H1 (cell line): Measurements from ENCODE around the gene MAP2K2. TPM values are rescaled to one million over a fixed set of nuclear protein-coding genes. Genes with fewer than 3 reads are reported as not detected.

Source experiments
- CTCF ChIA-PET: fragments of 300-600 bp; sonication (Branson Sonifier 250); formaldehyde crosslinking; loops from one replicate; lab custom pipeline; 2021; ENCODE audit not compliant: partially characterized antibody; lab: Charles Lee
- POLR2A ChIA-PET: fragments of 300-600 bp; sonication (Branson Sonifier 250); formaldehyde crosslinking; loops from one replicate; lab custom pipeline; 2021; ENCODE audit warnings: inconsistent platforms; ENCODE audit not compliant: partially characterized antibody; lab: Charles Lee
- DNase-seq, 2 experiments: peaks; one replicate each; pipeline versions ENCODE4 v3.0.0 to v3.0.0-alpha.2; 2010 to 2022; ENCODE audit warnings: low spot score in 2 of 2, low read depth in 1 of 2, mixed read lengths in 1 of 2
- FAIRE-seq: peaks from 2 replicates; lab custom pipeline; 2011; peaks lifted over from hg19 to GRCh38; lab: Jason Lieb, UNC
- H2AFZ ChIP-seq: 2 replicates; pipeline ENCODE4 v1.8.1; 2012; ENCODE audit warnings: low read length, inconsistent platforms
- H2AK5ac ChIP-seq: 2 replicates; pipeline ENCODE4 v1.6.1; 2013; ENCODE audit warnings: low read depth, low read length
- H2BK120ac ChIP-seq: replicated peaks from 2 replicates; pipeline ENCODE3; 2013; ENCODE audit warnings: low read depth, low read length, inconsistent platforms
- H2BK12ac ChIP-seq: 2 replicates; pipeline ENCODE4 v1.6.1; 2013; ENCODE audit warnings: low read depth, low read length
- H2BK15ac ChIP-seq: 2 replicates; pipeline ENCODE4 v1.6.1; 2013; ENCODE audit warnings: low read length
- H2BK20ac ChIP-seq: 2 replicates; pipeline ENCODE4 v1.6.1; 2013; ENCODE audit warnings: low read length
- H2BK5ac ChIP-seq: 2 replicates; pipeline ENCODE4 v1.6.1; 2013; ENCODE audit warnings: low read depth, low read length
- H3K14ac ChIP-seq: 2 replicates; pipeline ENCODE4 v1.6.1; 2013; ENCODE audit warnings: inconsistent platforms; ENCODE audit not compliant: insufficient read length
- H3K18ac ChIP-seq: 2 replicates; pipeline ENCODE4 v1.6.1; 2013; ENCODE audit warnings: low read length; ENCODE audit errors: extremely low read depth
- H3K23ac ChIP-seq: 2 replicates; pipeline ENCODE4 v1.6.1; 2013; ENCODE audit warnings: inconsistent platforms; ENCODE audit not compliant: insufficient read length
- H3K23me2 ChIP-seq: 2 replicates; pipeline ENCODE4 v1.6.1; 2013; ENCODE audit warnings: low read depth, low read length
- H3K27ac ChIP-seq: 2 replicates; pipeline ENCODE4 v1.6.1; 2011; ENCODE audit warnings: low read depth, low read length, inconsistent platforms
- H3K27me3 ChIP-seq, 4 experiments: replicated peaks in 1 of 4; 1 replicate in 1 of 4; 2 replicates in 3 of 4; pipeline versions ENCODE4 v1.6.1 to v1.8.1; 2011 to 2013; ENCODE audit warnings: low read length in 3 of 4, mild to moderate bottlenecking in 3 of 4, inconsistent platforms in 2 of 4, mixed read lengths in 2 of 4, moderate library complexity in 1 of 4; ENCODE audit not compliant: control insufficient read depth in 3 of 4, insufficient read depth in 3 of 4; ENCODE audit errors: extremely low read depth in 1 of 4
- H3K36me3 ChIP-seq, 4 experiments: 2 replicates each; pipeline versions ENCODE4 v1.6.1 to v1.8.1; 2011 to 2013; ENCODE audit warnings: mild to moderate bottlenecking in 4 of 4, low read length in 3 of 4, moderate library complexity in 2 of 4, control low read depth in 1 of 4, inconsistent platforms in 1 of 4; ENCODE audit not compliant: insufficient read depth in 4 of 4, control insufficient read depth in 2 of 4
- H3K4ac ChIP-seq: replicated peaks from 2 replicates; pipeline ENCODE3; 2013; ENCODE audit warnings: low read length, low read depth, mixed read lengths, inconsistent platforms; ENCODE audit not compliant: insufficient read length
- H3K4me1 ChIP-seq, 4 experiments: replicated peaks in 1 of 4; 1 replicate in 1 of 4; 2 replicates in 3 of 4; pipeline versions ENCODE4 v1.6.1 to v1.8.1; 2011 to 2013; ENCODE audit warnings: low read length in 3 of 4, inconsistent platforms in 2 of 4, mixed read lengths in 1 of 4; ENCODE audit not compliant: insufficient read depth in 4 of 4, control insufficient read depth in 3 of 4
- H3K4me2 ChIP-seq, 2 experiments: 2 replicates each; pipeline versions ENCODE4 v1.6.1 to v1.8.1; 2011 to 2013; ENCODE audit warnings: low read depth in 2 of 2, low read length in 2 of 2, control low read depth in 1 of 2, inconsistent platforms in 1 of 2, mild to moderate bottlenecking in 1 of 2; ENCODE audit not compliant: insufficient read depth in 1 of 2
- H3K4me3 ChIP-seq, 4 experiments: fragments of 200-600, 300-600 bp in 1 of 4; sonication (generic), shearing (Covaris generic), sonication (Bioruptor Twin) in 1 of 4; 2 replicates each; pipeline versions ENCODE4 v1.5.1 to v1.8.1; 2011 to 2016; ENCODE audit warnings: low read length in 4 of 4, low read depth in 3 of 4, control low read depth in 2 of 4, inconsistent platforms in 2 of 4, mild to moderate bottlenecking in 2 of 4, mixed read lengths in 1 of 4, moderate library complexity in 1 of 4; ENCODE audit not compliant: insufficient read depth in 2 of 4; ENCODE audit errors: extremely low read depth in 1 of 4
- H3K56ac ChIP-seq: replicated peaks from 2 replicates; pipeline ENCODE3; 2013; ENCODE audit warnings: low read depth, mild to moderate bottlenecking, mixed read lengths, low read length, inconsistent platforms; ENCODE audit not compliant: insufficient read length
- H3K79me1 ChIP-seq: 2 replicates; pipeline ENCODE4 v1.6.1; 2013; ENCODE audit warnings: low read depth, low read length, control low read depth
- H3K79me2 ChIP-seq, 2 experiments: 2 replicates each; pipeline versions ENCODE4 v1.6.1 to v1.8.1; 2012 to 2013; ENCODE audit warnings: low read length in 2 of 2, mild to moderate bottlenecking in 2 of 2, inconsistent platforms in 1 of 2; ENCODE audit not compliant: insufficient read depth in 2 of 2, control insufficient read depth in 1 of 2
- H3K9ac ChIP-seq, 4 experiments: replicated peaks in 1 of 4; 1 replicate in 1 of 4; 2 replicates in 3 of 4; pipeline versions ENCODE4 v1.6.1 to v1.8.1; 2011 to 2013; ENCODE audit warnings: low read depth in 3 of 4, low read length in 3 of 4, control low read depth in 2 of 4, mild to moderate bottlenecking in 2 of 4, moderate library complexity in 2 of 4, inconsistent platforms in 1 of 4; ENCODE audit errors: extremely low read depth in 1 of 4
- H3K9me3 ChIP-seq, 2 experiments: 2 replicates each; pipeline versions ENCODE4 v1.6.1 to v1.8.1; 2012 to 2013; ENCODE audit warnings: mild to moderate bottlenecking in 2 of 2, moderate library complexity in 2 of 2, control low read depth in 1 of 2, inconsistent platforms in 1 of 2, low read depth in 1 of 2, low read length in 1 of 2, mixed read lengths in 1 of 2; ENCODE audit not compliant: insufficient read depth in 2 of 2
- H4K20me1 ChIP-seq, 2 experiments: replicated peaks in 1 of 2; 2 replicates each; pipeline versions ENCODE3 to v1.8.1; 2011 to 2013; ENCODE audit warnings: inconsistent platforms in 2 of 2, low read length in 2 of 2, mild to moderate bottlenecking in 1 of 2; ENCODE audit not compliant: insufficient read depth in 2 of 2, control insufficient read depth in 1 of 2
- H4K5ac ChIP-seq: 2 replicates; pipeline ENCODE4 v1.6.1; 2013; ENCODE audit warnings: low read length, low read depth, mixed read lengths, inconsistent platforms; ENCODE audit not compliant: insufficient read length
- H4K8ac ChIP-seq: 2 replicates; pipeline ENCODE4 v1.8.0; 2013; ENCODE audit warnings: mild to moderate bottlenecking, moderate library complexity, low read length, inconsistent platforms; ENCODE audit not compliant: insufficient read depth; ENCODE audit errors: extremely low read depth
- H4K91ac ChIP-seq: replicated peaks from 2 replicates; pipeline ENCODE3; 2013; ENCODE audit warnings: low read length, mixed read lengths, inconsistent platforms; ENCODE audit not compliant: insufficient read length
- TBP ChIP-seq: IDR thresholded peaks from 2 replicates; pipeline ENCODE4 v1.6.1; 2011; ENCODE audit warnings: low read depth, low read length, improper control_type of control experiment
- WGBS, 2 experiments: shearing (Covaris generic) in 1 of 2; methylation state at CpG; one replicate each; pipeline versions ENCODE4 v1.1.6 to v1.1.7; 2013 to 2015; ENCODE audit warnings: low lambda C conversion rate in 2 of 2, mixed read lengths in 2 of 2, inconsistent platforms in 1 of 2, low coverage in 1 of 2, missing lambda C conversion rate in 1 of 2; ENCODE audit not compliant: insufficient replicate concordance in 2 of 2, insufficient coverage in 1 of 2, insufficient read length in 1 of 2; ENCODE audit errors: extremely low coverage in 1 of 2, missing lambda C conversion rate in 1 of 2; 5-methylcytosine and 5-hydroxymethylcytosine counted together
- polyA plus RNA-seq, 7 experiments: library from polyadenylated mRNA; depleted of rRNA in 3 of 7; stranded (reverse) in 5 of 7; unstranded in 2 of 7; fragments of >200 nt in 5 of 7; fragments of 200-250 nt in 2 of 7; gene quantifications; 1 replicate in 5 of 7; 2 replicates in 1 of 7; 4 replicates in 1 of 7; pipeline versions ENCODE4 v1.2.1 to v1.2.3, GENCODE V29; 2011 to 2013; ENCODE audit warnings: missing spikeins in 2 of 7, mixed read lengths in 2 of 7
- total RNA-seq: library from RNA; stranded (reverse); fragmentation: NEBNext Ultra II Directional; extraction: Animal tissue kit (Norgen Biotek cat#: 25700); gene quantifications from 2 replicates; pipeline ENCODE4 v1.2.1, GENCODE V29; 2021

The MAP2K2 gene
- total and polyA plus RNA-seq, 2 of the 8 experiments (the other 6 are each of a cell fraction or from before 2014, with no cell fraction given) = 111 to 162 TPM

DNA sequence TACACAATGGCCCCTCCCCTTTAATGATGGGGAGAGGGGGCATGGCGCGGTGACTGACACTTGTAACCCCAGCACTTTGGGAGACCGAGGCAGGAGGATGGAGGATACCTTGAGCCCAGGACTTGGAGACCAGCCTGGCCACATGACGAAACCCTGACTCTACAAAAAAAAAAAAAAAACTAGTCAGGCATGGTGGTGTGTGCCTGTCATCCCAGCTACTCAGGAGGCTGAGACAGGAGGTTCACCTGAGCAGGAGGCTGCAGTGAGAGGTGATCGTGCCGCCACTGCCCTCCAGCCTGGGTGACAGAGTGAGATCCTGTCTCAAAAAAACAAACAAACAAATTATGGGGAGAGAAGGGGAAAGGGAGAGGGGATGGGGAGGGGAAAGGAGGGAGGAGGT, 43.4 kb downstream of the MAP2K2 start:
- no peaks in the 10 kb centered on the region for H3K79me1 ChIP-seq
- H3K4me1 ChIP-seq = peaks cover 0 to 18% (median 8%) of the 10 kb centered on the region in 4 experiments; a peak in 5 of 7 replicates
- no peaks in the 10 kb centered on the region for H3K9me3 ChIP-seq
- H3K23me2 ChIP-seq = peaks cover 4% of the 10 kb centered on the region; the same call in 1 of the 2 replicates
- no peak overlapping the region for H4K91ac ChIP-seq
- no peaks in the 10 kb centered on the region for H3K27me3 ChIP-seq
- H2BK20ac ChIP-seq = no peak overlapping the region
- no peak overlapping the region for H2BK15ac ChIP-seq
- no peak overlapping the region for H3K4me3 ChIP-seq
- POLR2A ChIA-PET = interaction anchor here (0.9 to 1.3 kb wide), 2 partner anchors 10 to 23 kb away, joined by 3 to 4 read pairs; no protein-coding TSS in a partner anchor
- H4K8ac ChIP-seq = no peak overlapping the region
- TF ChIP-seq TBP = no peak
- no peak overlapping the region for H3K27ac ChIP-seq
- H3K9ac ChIP-seq = no peak overlapping the region
- CTCF ChIA-PET = no interaction called here
- H2AFZ ChIP-seq = no peak overlapping the region
- no peak for FAIRE-seq
- H2BK12ac ChIP-seq = no peak overlapping the region
- H2BK5ac ChIP-seq = no peak overlapping the region
- H3K14ac ChIP-seq = no peak overlapping the region
- no peak overlapping the region for H3K4me2 ChIP-seq
- H3K23ac ChIP-seq = no peak overlapping the region
- H3K18ac ChIP-seq = no peak overlapping the region
- H4K5ac ChIP-seq = no peak overlapping the region
- H3K36me3 ChIP-seq = no peaks in the 10 kb centered on the region
- no peak overlapping the region for H3K4ac ChIP-seq
- DNase-seq = no peak
- H2BK120ac ChIP-seq = no peak overlapping the region
- H3K79me2 ChIP-seq = no peaks in the 10 kb centered on the region
- H2AK5ac ChIP-seq = no peak overlapping the region
- H4K20me1 ChIP-seq = no peaks in the 10 kb centered on the region
- no peak overlapping the region for H3K56ac ChIP-seq
- WGBS, 2 experiments = 65% methylated on average over 5 of the region's 6 CpGs; no CpG with 5 or more reads in 1 of the 2 experiments
